ENCODE data around the gene GPR62. TPM values are rescaled to one million over a fixed set of nuclear protein-coding genes. Genes with fewer than 3 reads are reported as not detected.

GPR62 gene
- polyA plus RNA-seq, 1 of the 3 experiments (the other 2 are of a cell fraction) = 0.02 TPM

DNA sequence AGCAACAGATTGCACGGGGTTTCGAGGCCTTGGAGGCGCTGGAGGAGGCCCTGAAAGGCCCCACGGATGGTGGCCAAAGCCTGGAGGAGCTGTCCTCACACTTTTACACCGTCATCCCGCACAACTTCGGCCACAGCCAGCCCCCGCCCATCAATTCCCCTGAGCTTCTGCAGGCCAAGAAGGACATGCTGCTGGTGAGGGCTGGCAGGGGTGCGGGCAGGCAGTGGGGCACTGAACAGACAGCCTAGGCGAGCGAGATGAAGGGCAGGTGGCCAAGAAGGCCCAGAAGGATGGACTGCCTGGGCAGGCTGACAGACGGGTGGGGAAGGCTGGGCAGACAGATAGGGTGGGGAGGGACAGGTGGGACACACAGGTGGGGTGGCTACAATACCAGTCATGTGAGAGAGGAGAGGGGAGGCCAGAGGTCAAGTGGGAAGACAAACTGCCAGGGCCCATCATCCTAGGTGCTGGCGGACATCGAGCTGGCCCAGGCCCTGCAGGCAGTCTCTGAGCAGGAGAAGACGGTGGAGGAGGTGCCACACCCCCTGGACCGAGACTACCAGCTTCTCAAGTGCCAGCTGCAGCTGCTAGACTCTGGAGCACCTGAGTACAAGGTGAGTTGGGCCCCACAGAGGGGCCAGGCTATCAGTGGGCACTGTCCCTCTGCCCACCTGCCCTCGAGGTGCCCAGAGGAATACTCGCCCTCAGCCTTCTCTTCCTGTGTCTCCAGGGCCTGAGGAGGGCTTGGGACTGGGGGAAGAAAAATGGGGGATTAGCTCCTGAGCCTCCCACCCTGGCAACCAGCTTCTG lies 9.9 kb upstream of the GPR62 start:
- H3K79me2 ChIP-seq (ENCODE audit: insufficient read depth) = peaks cover 14% of the 10 kb centered on the region
- H3F3A ChIP-seq (replicated peaks; ENCODE audit: insufficient read depth) = no peaks in the 10 kb centered on the region
- no peak overlapping the region for H3K4me2 ChIP-seq
- H3K27ac ChIP-seq (ENCODE audit: low read depth in 2 of 2, low read length in 1 of 2) = no peak overlapping the region
- H4K20me1 ChIP-seq (ENCODE audit: insufficient read depth) = no peaks in the 10 kb centered on the region
- CTCF ChIA-PET = interaction anchor here (1.0 to 5.3 kb wide), 5 partner anchors 12 to 60 kb away, joined by 3 to 80 read pairs (median 5); partner anchors contain the start of genes ABHD14A and ABHD14B
- H3K9me3 ChIP-seq = no peaks in the 10 kb centered on the region
- peaks cover 11 to 18% of the 10 kb centered on the region in 2 experiments; a peak in 3 of 4 replicates for H3K4me1 ChIP-seq (ENCODE audit: control insufficient read depth in 1 of 2, insufficient read depth in 2 of 2, low read depth in 1 of 2, low read length in 1 of 2)
- no peak for DNase-seq
- H3K4me3 ChIP-seq (ENCODE audit: low read depth in 2 of 2, low read length in 1 of 2) = no peak overlapping the region
- H2AFZ ChIP-seq (ENCODE audit: low read depth) = no peak overlapping the region
- WGBS (ENCODE audit: low lambda C conversion rate) = 97% methylated on average over 10 of the region's 18 CpGs
- no peak overlapping the region for H3K9ac ChIP-seq
- H3K36me3 ChIP-seq (replicated peaks in 1 of 2; ENCODE audit: control insufficient read depth in 1 of 2, insufficient read depth in 2 of 2, low read length in 1 of 2) = peaks cover 0 to 2% of the 10 kb centered on the region in 2 experiments
- POLR2A ChIA-PET = interaction anchor here (1.4 kb wide), 1 partner anchor 29 kb away, joined by 3 read pairs; the partner anchor contains the start of gene ABHD14B
- TF ChIP-seq RFX5 (IDR thresholded peaks at IDR 0.05; ENCODE audit: low read length) (no peak), RCOR1 (IDR thresholded peaks at IDR 0.05; ENCODE audit: low read length) (no peak), MEF2A (IDR thresholded peaks at IDR 0.05; ENCODE audit: borderline replicate concordance, low read depth) (no peak), MXI1 (IDR thresholded peaks at IDR 0.05; ENCODE audit: low read depth, low read length) (no peak), FOSL2 (IDR thresholded peaks at IDR 0.05; ENCODE audit: borderline replicate concordance, low read depth) (no peak), GABPA (IDR thresholded peaks at IDR 0.05; ENCODE audit: low read depth) (no peak)
- H3K27me3 ChIP-seq (ENCODE audit: insufficient read depth) = no peaks in the 10 kb centered on the region
- H3K9me2 ChIP-seq = no peaks in the 10 kb centered on the region

DNA sequence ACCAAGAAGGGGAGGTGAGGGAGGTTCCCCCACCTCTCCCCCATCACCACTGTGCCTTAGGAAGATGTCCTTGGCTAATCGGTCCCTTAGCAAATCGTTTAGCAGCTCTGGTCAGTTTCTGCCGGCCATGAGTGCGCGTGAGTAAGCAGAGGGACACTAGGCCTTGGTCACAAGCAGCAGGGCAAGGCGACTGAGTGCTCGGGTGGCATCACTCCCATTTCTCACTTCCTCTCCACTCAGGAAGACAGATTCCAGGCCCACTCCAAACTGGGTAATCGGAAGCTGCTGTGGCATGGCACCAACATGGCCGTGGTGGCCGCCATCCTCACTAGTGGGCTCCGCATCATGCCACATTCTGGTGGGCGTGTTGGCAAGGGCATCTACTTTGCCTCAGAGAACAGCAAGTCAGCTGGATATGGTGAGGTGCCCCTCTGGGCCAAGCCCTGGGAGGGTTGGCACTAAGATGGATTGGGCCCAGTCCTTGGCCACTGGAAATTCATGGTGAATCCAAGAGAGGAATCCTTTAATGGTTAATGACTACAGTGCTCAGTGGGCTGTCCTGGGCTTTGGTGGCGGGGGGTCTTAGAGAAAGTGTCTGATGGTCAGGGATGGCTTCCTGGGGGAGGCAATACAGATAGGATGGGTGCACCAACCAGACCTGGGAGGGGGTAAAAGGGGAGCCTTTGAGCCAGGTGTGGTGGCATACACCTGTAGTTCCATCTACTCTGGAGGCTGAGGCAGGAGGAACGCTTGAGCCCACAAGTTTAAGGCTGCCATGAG lies 9.1 kb upstream of the GPR62 start:
- Histone ChIP-seq H3K79me2 (ENCODE audit: insufficient read depth) (peaks cover 5% of the 10 kb centered on the region), H3K9me3 (no peaks in the 10 kb centered on the region), H3K27me3 (ENCODE audit: insufficient read depth) (no peaks in the 10 kb centered on the region), H3K36me3 (replicated peaks in 1 of 2; ENCODE audit: control insufficient read depth in 1 of 2, insufficient read depth in 2 of 2, low read length in 1 of 2) (peaks cover 0 to 2% of the 10 kb centered on the region in 2 experiments), H3F3A (replicated peaks; ENCODE audit: insufficient read depth) (peaks cover under 1% of the 10 kb centered on the region), H3K9me2 (no peaks in the 10 kb centered on the region), H3K4me1 (ENCODE audit: control insufficient read depth in 1 of 2, insufficient read depth in 2 of 2, low read depth in 1 of 2, low read length in 1 of 2) (peaks cover 11 to 14% of the 10 kb centered on the region in 2 experiments; a peak in 3 of 4 replicates), H3K4me3 (ENCODE audit: low read depth in 2 of 2, low read length in 1 of 2) (no peak overlapping the region), H4K20me1 (ENCODE audit: insufficient read depth) (no peaks in the 10 kb centered on the region), H2AFZ (ENCODE audit: low read depth) (no peak overlapping the region), H3K9ac (no peak overlapping the region), H3K27ac (ENCODE audit: low read depth in 2 of 2, low read length in 1 of 2) (no peak overlapping the region), H3K4me2 (no peak overlapping the region)
- TF ChIP-seq TAF1 (IDR thresholded peaks at IDR 0.05; ENCODE audit: borderline replicate concordance, low read depth, low read length) (no peak), RFX5 (IDR thresholded peaks at IDR 0.05; ENCODE audit: low read length) (no peak), RCOR1 (IDR thresholded peaks at IDR 0.05; ENCODE audit: low read length) (no peak), SMC3 (IDR thresholded peaks at IDR 0.05; ENCODE audit: low read depth, low read length) (no peak), TEAD4 (IDR thresholded peaks at IDR 0.05; ENCODE audit: borderline replicate concordance, insufficient read depth) (no peak)
- DNase-seq = no peak
- CTCF ChIA-PET = interaction anchor here (0.6 to 5.3 kb wide), 7 partner anchors 9 to 407 kb away, joined by 3 to 80 read pairs (median 5); partner anchors contain the start of genes ABHD14A, ABHD14B and GPR62
- POLR2A ChIA-PET = interaction anchor here (1.4 kb wide), 1 partner anchor 28 kb away, joined by 3 read pairs; the partner anchor contains the start of gene ABHD14B
- WGBS (ENCODE audit: low lambda C conversion rate) = 90% methylated on average over 11 of the region's 14 CpGs
